HepG2 (cell line): ENCODE data around the gene IGSF21. TPM values are rescaled to one million over a fixed set of nuclear protein-coding genes. Genes with fewer than 3 reads are reported as not detected.

Experiments
- ATAC-seq: fragments of 200-7000 bp; cut with Tn5 transposase; 3 replicates; pipeline ENCODE4 v1.9.1; 2020; ENCODE audit warnings: mild to moderate bottlenecking, moderate library complexity
- BruUV-seq: library from RNA; stranded (reverse); fragments of 400-500 nt; replicated peaks from 2 replicates; lab custom pipeline; 2021; lab: Mats Ljungman, UMichigan
- CTCF ChIA-PET: fragments of 300-600 bp; formaldehyde crosslinking; extraction: SDS; loops from one replicate; lab custom pipeline; 2021; ENCODE audit warnings: low total read pairs, inconsistent platforms, low intra/inter-chr PET ratio; lab: Yijun Ruan, JAX
- POLR2A ChIA-PET: fragments of 350-600 bp; sonication (Branson Sonifier 250); formaldehyde crosslinking; loops from one replicate; lab custom pipeline; 2020; ENCODE audit warnings: antibody characterized with exemption, inconsistent platforms; lab: Yijun Ruan, JAX
- DNase-seq: peaks from one replicate; pipeline ENCODE4 v3.0.0-alpha.2; 2015; ENCODE audit warnings: low spot score
- FAIRE-seq: peaks from 3 replicates; lab custom pipeline; 2011; peaks lifted over from hg19 to GRCh38; lab: Jason Lieb, UNC
- H2AFZ ChIP-seq: one replicate; pipeline ENCODE4 v1.6.1; 2011; ENCODE audit warnings: low read length, inconsistent platforms
- H3K27ac ChIP-seq: fragments of 300-600 bp; 3 replicates; pipeline ENCODE4 v1.8.0; 2011; ENCODE audit warnings: mixed run types, mild to moderate bottlenecking, mixed read lengths, low read length, inconsistent platforms; ENCODE audit not compliant: insufficient read depth; ENCODE audit errors: extremely low read length
- H3K27me3 ChIP-seq, 2 experiments: fragments of 200-600 bp in 1 of 2; 2 replicates in 1 of 2; 3 replicates in 1 of 2; pipeline versions ENCODE4 v1.6.0 to v1.8.0; 2011; ENCODE audit warnings: low read length in 2 of 2, mild to moderate bottlenecking in 2 of 2, moderate library complexity in 2 of 2, inconsistent platforms in 1 of 2; ENCODE audit not compliant: insufficient read depth in 2 of 2, control insufficient read depth in 1 of 2
- H3K36me3 ChIP-seq, 2 experiments: fragments of 200-600 bp in 1 of 2; replicated peaks in 1 of 2; 2 replicates in 1 of 2; 3 replicates in 1 of 2; pipeline versions ENCODE4 v1.5.1 to v1.8.0; 2011; ENCODE audit warnings: low read length in 2 of 2, inconsistent platforms in 1 of 2; ENCODE audit not compliant: insufficient read depth in 2 of 2, control insufficient read depth in 1 of 2
- H3K4me1 ChIP-seq: 2 replicates; pipeline ENCODE4 v1.5.1; 2012; ENCODE audit warnings: low read length, inconsistent platforms; ENCODE audit not compliant: insufficient read depth
- H3K4me2 ChIP-seq: 2 replicates; pipeline ENCODE4 v1.6.0; 2011; ENCODE audit warnings: low read depth, low read length, inconsistent platforms
- H3K4me3 ChIP-seq, 3 experiments: fragments of 200-600 bp in 1 of 3; sonication (generic), shearing (Covaris generic) in 1 of 3; replicated peaks in 1 of 3; 2 replicates each; pipeline ENCODE4 v1.5.1; 2011 to 2016; ENCODE audit warnings: low read length in 3 of 3, inconsistent platforms in 2 of 3, low read depth in 2 of 3, mild to moderate bottlenecking in 2 of 3, control low read depth in 1 of 3, mixed read lengths in 1 of 3; ENCODE audit not compliant: insufficient read depth in 1 of 3
- H3K79me2 ChIP-seq: one replicate; pipeline ENCODE4 v1.6.1; 2011; ENCODE audit warnings: low read length, inconsistent platforms; ENCODE audit not compliant: insufficient read depth
- H3K9ac ChIP-seq: 2 replicates; pipeline ENCODE4 v1.6.0; 2011; ENCODE audit warnings: mild to moderate bottlenecking, low read depth, low read length, inconsistent platforms; ENCODE audit not compliant: insufficient read depth
- H3K9me3 ChIP-seq: 2 replicates; pipeline ENCODE4 v1.5.1; 2012; ENCODE audit warnings: mild to moderate bottlenecking, low read length
- H4K20me1 ChIP-seq: 2 replicates; pipeline ENCODE4 v1.6.0; 2011; ENCODE audit warnings: inconsistent platforms, mild to moderate bottlenecking, low read length, moderate library complexity; ENCODE audit not compliant: insufficient read depth
- GRHL1 ChIP-seq: sonication (generic); formaldehyde crosslinking; conservative IDR thresholded peaks from 2 replicates; pipeline ENCODE4 v1.8.0; 2022; ENCODE audit warnings: missing genetic modification reagents
- KDM5B ChIP-seq: sonication (generic); formaldehyde crosslinking; IDR thresholded peaks from 2 replicates; pipeline ENCODE4 v1.4.0; 2020; ENCODE audit warnings: missing genetic modification reagents, mild to moderate bottlenecking, borderline replicate concordance
- LRRFIP1 ChIP-seq: sonication (generic); formaldehyde crosslinking; conservative IDR thresholded peaks from 2 replicates; pipeline ENCODE4 v1.4.0; 2020; ENCODE audit warnings: missing genetic modification reagents
- NFIC ChIP-seq: IDR thresholded peaks from 2 replicates; pipeline ENCODE4 v1.6.1; 2012; ENCODE audit warnings: mild to moderate bottlenecking, low read length, inconsistent platforms
- NR2C2 ChIP-seq: sonication (generic); formaldehyde crosslinking; IDR thresholded peaks from 2 replicates; pipeline ENCODE4 v1.4.0; 2020; ENCODE audit warnings: missing genetic modification reagents, mild to moderate bottlenecking, moderate library complexity, borderline replicate concordance
- ZBTB2 ChIP-seq: sonication (generic); formaldehyde crosslinking; IDR thresholded peaks from 2 replicates; pipeline ENCODE4 v1.8.0; 2022; ENCODE audit warnings: low read depth, missing genetic modification reagents
- ZBTB21 ChIP-seq: sonication (generic); formaldehyde crosslinking; IDR thresholded peaks from 2 replicates; pipeline ENCODE4 v1.4.0; 2020; ENCODE audit warnings: missing genetic modification reagents
- ZBTB38 ChIP-seq: sonication (generic); formaldehyde crosslinking; IDR thresholded peaks from 2 replicates; pipeline ENCODE4 v1.5.1; 2020; ENCODE audit warnings: mild to moderate bottlenecking, missing genetic modification reagents
- ZNF350 ChIP-seq: sonication (generic); formaldehyde crosslinking; IDR thresholded peaks from 2 replicates; pipeline ENCODE4 v1.4.0; 2020; ENCODE audit warnings: mild to moderate bottlenecking, low read depth, missing genetic modification reagents, borderline replicate concordance
- ZNF839 ChIP-seq: sonication (generic); formaldehyde crosslinking; IDR thresholded peaks from 2 replicates; pipeline ENCODE4 v1.4.0; 2020; ENCODE audit warnings: missing genetic modification reagents, mild to moderate bottlenecking, borderline replicate concordance
- WGBS: methylation state at CpG from one replicate; pipeline ENCODE4 v1.1.6; 2017; ENCODE audit warnings: low lambda C conversion rate; 5-methylcytosine and 5-hydroxymethylcytosine counted together
- in situ Hi-C: cut with HindIII; loops from 2 replicates; pipeline ENCODE4 v1.10.0; 2017; ENCODE audit warnings: low pct_unique_long_range_greater_than_20kb; ENCODE audit not compliant: extremely low pct_ligation_motif_present
- intact Hi-C: fragments of 100-400 bp; cut with micrococcal nuclease; formaldehyde crosslinking; loops from one replicate; pipeline ENCODE4 v1.10.0; 2022; ENCODE audit not compliant: unreplicated experiment
- polyA plus RNA-seq, 8 experiments: library from polyadenylated mRNA; depleted of rRNA in 3 of 8; stranded (reverse) in 7 of 8; unstranded in 1 of 8; fragments of >200 nt; fragmentation: Illumina TruSeq in 4 of 8; extraction: Trizol in 4 of 8; gene quantifications; 2 replicates each; pipeline versions ENCODE4 v1.2.1 to v1.2.3, GENCODE V29; 2011 to 2016; ENCODE audit warnings: low read depth in 4 of 8, missing spikeins in 1 of 8, mixed read lengths in 1 of 8; ENCODE audit not compliant: insufficient read depth in 1 of 8
- total RNA-seq, 5 experiments: library from RNA; depleted of rRNA; stranded (reverse); fragments of >200 nt; fragmentation: Illumina TruSeq; extraction: Trizol; gene quantifications; 2 replicates each; pipeline ENCODE4 v1.2.3, GENCODE V29; 2016; ENCODE audit warnings: low read depth in 1 of 5
- TF ChIP-seq, protein P1 (sequence below): sonication (generic); formaldehyde crosslinking; IDR thresholded peaks from 2 replicates; pipeline ENCODE4 v1.4.0; 2020; ENCODE audit warnings: mild to moderate bottlenecking, missing genetic modification reagents
- TF ChIP-seq, protein P2 (sequence below): sonication (generic); formaldehyde crosslinking; IDR thresholded peaks from 2 replicates; pipeline ENCODE4 v1.5.1; 2020; ENCODE audit warnings: missing genetic modification reagents, mild to moderate bottlenecking, borderline replicate concordance

Gene IGSF21
- total and polyA plus RNA-seq, 2 of the 13 experiments (the other 11 are each of a cell fraction or from before 2014, with no cell fraction given) = not detected

- no peak for TF ChIP-seq ZNF350
- TF ChIP-seq, protein P1, sequence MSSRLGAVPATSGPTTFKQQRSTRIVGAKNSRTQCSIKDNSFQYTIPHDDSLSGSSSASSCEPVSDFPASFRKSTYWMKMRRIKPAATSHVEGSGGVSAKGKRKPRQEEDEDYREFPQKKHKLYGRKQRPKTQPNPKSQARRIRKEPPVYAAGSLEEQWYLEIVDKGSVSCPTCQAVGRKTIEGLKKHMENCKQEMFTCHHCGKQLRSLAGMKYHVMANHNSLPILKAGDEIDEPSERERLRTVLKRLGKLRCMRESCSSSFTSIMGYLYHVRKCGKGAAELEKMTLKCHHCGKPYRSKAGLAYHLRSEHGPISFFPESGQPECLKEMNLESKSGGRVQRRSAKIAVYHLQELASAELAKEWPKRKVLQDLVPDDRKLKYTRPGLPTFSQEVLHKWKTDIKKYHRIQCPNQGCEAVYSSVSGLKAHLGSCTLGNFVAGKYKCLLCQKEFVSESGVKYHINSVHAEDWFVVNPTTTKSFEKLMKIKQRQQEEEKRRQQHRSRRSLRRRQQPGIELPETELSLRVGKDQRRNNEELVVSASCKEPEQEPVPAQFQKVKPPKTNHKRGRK = no peak
Measured at GRCh38 chr1:18200136-18200717, 92.6 kb downstream of the IGSF21 start (continued).

DNA sequence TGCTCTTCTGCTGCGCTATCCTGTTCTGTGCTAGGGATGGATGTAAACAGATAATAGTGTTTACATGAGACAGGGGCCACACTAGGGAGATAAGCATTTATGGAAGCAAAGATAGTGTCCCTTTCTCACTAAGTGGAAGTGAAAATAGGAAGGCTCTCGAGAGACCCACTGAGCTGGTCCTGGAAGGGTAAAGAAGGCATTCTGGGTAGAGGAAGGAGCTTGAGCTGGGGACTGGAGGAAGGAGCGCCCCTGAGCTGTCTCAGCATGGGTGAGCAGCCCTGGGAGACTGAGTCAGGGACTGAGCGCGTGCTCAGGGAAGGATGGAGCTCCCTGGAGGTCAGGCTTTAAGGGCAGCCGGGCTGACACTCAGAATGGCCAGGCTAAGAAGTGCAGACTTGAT, 93.3 kb downstream of the IGSF21 start:
- Histone ChIP-seq H3K4me1 (no peaks in the 10 kb centered on the region), H3K9me3 (no peaks in the 10 kb centered on the region), H3K4me3 (no peak overlapping the region), H3K79me2 (no peaks in the 10 kb centered on the region), H3K27ac (no peak overlapping the region), H3K27me3 (peaks cover 6 to 54% of the 10 kb centered on the region in 2 experiments; a peak in 4 of 5 replicates), H2AFZ (no peak overlapping the region), H3K4me2 (no peak overlapping the region), H3K36me3 (no peaks in the 10 kb centered on the region), H4K20me1 (no peaks in the 10 kb centered on the region), H3K9ac (no peak overlapping the region)
- WGBS = 2% methylated on average over 2 of the region's 6 CpGs
- FAIRE-seq (no peak), ATAC-seq (no peak), DNase-seq (no peak)
- CTCF ChIA-PET = no interaction called here
- POLR2A ChIA-PET = no interaction called here
- in situ Hi-C loops = no loop called here
- intact Hi-C loops = no loop called here
- BruUV-seq = no TSS peak
- TF ChIP-seq ZBTB2 (CRISPR knock-in tag) (no peak), NFIC (no peak), LRRFIP1 (no peak), NR2C2 (CRISPR knock-in tag) (no peak), KDM5B (CRISPR knock-in tag) (no peak), ZBTB21 (no peak), GRHL1 (CRISPR knock-in tag) (no peak), ZNF839 (no peak), ZBTB38 (CRISPR knock-in tag) (no peak)
- TF ChIP-seq, protein P2, sequence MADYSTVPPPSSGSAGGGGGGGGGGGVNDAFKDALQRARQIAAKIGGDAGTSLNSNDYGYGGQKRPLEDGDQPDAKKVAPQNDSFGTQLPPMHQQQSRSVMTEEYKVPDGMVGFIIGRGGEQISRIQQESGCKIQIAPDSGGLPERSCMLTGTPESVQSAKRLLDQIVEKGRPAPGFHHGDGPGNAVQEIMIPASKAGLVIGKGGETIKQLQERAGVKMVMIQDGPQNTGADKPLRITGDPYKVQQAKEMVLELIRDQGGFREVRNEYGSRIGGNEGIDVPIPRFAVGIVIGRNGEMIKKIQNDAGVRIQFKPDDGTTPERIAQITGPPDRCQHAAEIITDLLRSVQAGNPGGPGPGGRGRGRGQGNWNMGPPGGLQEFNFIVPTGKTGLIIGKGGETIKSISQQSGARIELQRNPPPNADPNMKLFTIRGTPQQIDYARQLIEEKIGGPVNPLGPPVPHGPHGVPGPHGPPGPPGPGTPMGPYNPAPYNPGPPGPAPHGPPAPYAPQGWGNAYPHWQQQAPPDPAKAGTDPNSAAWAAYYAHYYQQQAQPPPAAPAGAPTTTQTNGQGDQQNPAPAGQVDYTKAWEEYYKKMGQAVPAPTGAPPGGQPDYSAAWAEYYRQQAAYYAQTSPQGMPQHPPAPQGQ = no peak
